ENCODE measurements around the gene THADA. TPM values are rescaled to one million over a fixed set of nuclear protein-coding genes. Genes with fewer than 3 reads are reported as not detected.
"Not testable (repeated sequence)": the region's sequence is repeated elsewhere in the genome, so short reads cannot be mapped to it uniquely, and the experiment has no call there.

THADA gene
- total RNA-seq, 2 experiments from 2014 or later, result 34.5 to 35.2 TPM

DNA sequence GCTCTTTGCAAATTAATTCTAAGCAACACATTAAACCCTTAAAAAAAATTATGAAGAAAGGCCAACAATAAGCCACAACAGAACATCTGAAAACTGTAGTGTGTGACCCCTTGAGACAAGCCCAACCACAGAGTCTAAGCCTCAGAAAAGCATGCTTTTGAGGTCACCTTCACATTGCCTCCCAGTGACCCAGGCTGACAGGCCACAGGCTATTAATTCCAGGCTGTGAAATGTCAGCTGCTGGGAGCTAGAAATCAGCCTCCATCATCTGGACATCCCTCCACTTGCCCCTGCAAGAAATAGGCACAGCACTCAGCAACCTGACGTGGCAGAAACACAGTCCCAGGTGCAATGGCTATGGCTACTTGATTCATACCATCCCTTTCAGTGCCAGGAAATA is 190.0 kb downstream of the THADA start:
- H3K36me3 Mint-ChIP-seq, result peaks cover 8% of the 10 kb centered on the region
- no peak overlapping the region for H3K4me3 Mint-ChIP-seq
- H3K27me3 Mint-ChIP-seq, result no peaks in the 10 kb centered on the region
- DNase-seq, result no peak
- H3K4me1 Mint-ChIP-seq, result peaks cover 9% of the 10 kb centered on the region
- no peaks in the 10 kb centered on the region for H3K9me3 Mint-ChIP-seq
- H3K27ac Mint-ChIP-seq, result no peak overlapping the region

GRCh38 chr2:43402452-43402937 is 193.3 kb downstream of the THADA start:
- Mint-ChIP-seq H3K36me3 (peaks cover 5% of the 10 kb centered on the region), H3K9me3 (no peaks in the 10 kb centered on the region), H3K4me1 (peaks cover 11% of the 10 kb centered on the region), H3K4me3 (no peak overlapping the region), H3K27me3 (no peaks in the 10 kb centered on the region), H3K27ac (no peak overlapping the region)
- DNase-seq, result no peak

DNA sequence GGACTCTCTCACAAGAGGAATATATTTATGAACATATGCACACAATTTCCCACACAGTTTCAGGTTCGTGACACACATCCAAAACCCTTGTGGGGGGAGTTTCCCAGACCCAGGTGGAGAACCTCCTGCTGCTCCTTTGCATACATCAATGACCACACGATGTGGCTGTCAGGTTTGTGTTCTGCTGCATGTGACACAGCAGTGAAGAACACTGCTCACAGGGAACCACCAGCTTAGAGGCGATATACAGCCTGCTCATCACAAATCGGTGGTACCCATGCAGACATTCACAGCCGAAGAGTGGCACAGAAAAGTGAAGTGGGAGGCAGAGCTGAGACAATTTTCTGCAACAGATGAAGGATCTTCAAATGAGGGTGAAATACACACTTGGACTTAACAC is 193.8 kb downstream of the THADA start:
- Mint-ChIP-seq H3K27me3 (no peaks in the 10 kb centered on the region), H3K27ac (peak overlapping the region; percentile 43), H3K36me3 (peaks cover 6% of the 10 kb centered on the region), H3K4me1 (peaks cover 12% of the 10 kb centered on the region), H3K4me3 (no peak overlapping the region), H3K9me3 (no peaks in the 10 kb centered on the region)
- DNase-seq, result peak; percentile 37

DNA sequence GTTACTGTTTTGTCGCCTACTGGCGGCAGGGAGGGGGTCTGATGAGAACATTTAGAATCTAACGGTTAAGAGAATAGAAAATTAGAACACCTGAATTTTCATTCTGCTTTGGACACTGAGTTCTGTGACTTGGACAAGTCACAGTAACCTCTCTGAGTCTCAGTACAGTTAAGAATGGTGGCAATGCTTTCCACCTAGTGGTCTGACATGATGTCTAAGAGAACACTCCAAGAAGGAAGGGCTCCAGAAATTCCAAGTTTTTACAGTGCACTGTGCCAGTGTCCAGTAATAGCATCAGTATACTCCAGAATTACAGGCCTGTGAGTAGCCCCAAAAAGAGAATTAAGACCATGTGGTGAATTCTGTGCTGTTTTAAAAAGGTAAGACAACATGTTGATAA is 195.3 kb downstream of the THADA start:
- no peak overlapping the region for H3K27ac Mint-ChIP-seq
- no peaks in the 10 kb centered on the region for H3K9me3 Mint-ChIP-seq
- DNase-seq, result no peak
- H3K4me1 Mint-ChIP-seq, result peaks cover 12% of the 10 kb centered on the region
- H3K27me3 Mint-ChIP-seq, result no peaks in the 10 kb centered on the region
- no peak overlapping the region for H3K4me3 Mint-ChIP-seq
- H3K36me3 Mint-ChIP-seq, result peaks cover 12% of the 10 kb centered on the region

GRCh38 chr2:43399515-43400264 is 196.1 kb downstream of the THADA start:
- no peaks in the 10 kb centered on the region for H3K9me3 Mint-ChIP-seq
- no peak overlapping the region for H3K4me3 Mint-ChIP-seq
- H3K36me3 Mint-ChIP-seq, result peaks cover 20% of the 10 kb centered on the region
- H3K4me1 Mint-ChIP-seq, result peaks cover 12% of the 10 kb centered on the region
- H3K27ac Mint-ChIP-seq, result no peak overlapping the region
- H3K27me3 Mint-ChIP-seq, result no peaks in the 10 kb centered on the region
- DNase-seq, result no peak

DNA sequence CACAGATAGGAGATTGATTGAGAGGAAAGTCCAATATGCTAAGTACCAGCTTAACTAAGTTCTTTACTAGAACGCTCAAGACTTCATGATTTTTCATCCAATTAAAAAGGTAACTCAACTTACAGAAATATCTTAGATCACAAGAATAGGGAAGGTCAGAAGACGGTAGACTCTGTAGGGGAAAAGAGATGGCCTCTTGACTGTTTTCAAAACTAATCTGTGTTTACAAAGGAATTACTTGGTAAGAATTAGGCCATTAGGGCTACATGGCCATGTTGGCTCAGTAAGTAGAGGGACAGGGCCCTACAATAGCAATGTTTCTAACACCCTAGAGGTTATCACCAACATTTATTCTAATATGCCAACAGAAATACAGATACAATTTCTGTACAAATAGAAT is 196.7 kb downstream of the THADA start:
- peaks cover 12% of the 10 kb centered on the region for H3K4me1 Mint-ChIP-seq
- DNase-seq, result no peak
- peaks cover 23% of the 10 kb centered on the region for H3K36me3 Mint-ChIP-seq
- no peaks in the 10 kb centered on the region for H3K9me3 Mint-ChIP-seq
- no peak overlapping the region for H3K4me3 Mint-ChIP-seq
- no peaks in the 10 kb centered on the region for H3K27me3 Mint-ChIP-seq
- H3K27ac Mint-ChIP-seq, result no peak overlapping the region

DNA sequence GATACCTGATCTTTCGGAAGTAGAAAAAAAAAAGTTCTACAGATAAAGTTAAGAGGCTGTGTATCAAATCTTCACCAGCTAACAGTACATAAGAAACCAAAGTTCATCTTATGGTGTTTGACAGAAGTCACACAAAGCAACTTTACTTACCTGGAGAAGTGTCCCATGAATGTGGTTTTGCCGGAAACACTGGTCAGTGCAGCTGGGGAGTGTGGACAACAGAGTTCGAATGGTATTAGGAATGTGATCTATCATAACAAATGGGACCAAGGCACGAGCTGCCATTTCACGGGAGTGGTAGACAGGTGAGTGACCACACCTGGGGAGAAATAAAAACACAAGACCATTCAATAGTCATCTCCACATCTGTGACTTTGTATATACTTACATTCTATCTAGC is 198.0 kb downstream of the THADA start:
- H3K27me3 Mint-ChIP-seq, result no peaks in the 10 kb centered on the region
- DNase-seq, result no peak
- peaks cover 36% of the 10 kb centered on the region for H3K36me3 Mint-ChIP-seq
- H3K4me1 Mint-ChIP-seq, result peaks cover 12% of the 10 kb centered on the region
- no peak overlapping the region for H3K4me3 Mint-ChIP-seq
- no peaks in the 10 kb centered on the region for H3K9me3 Mint-ChIP-seq
- no peak overlapping the region for H3K27ac Mint-ChIP-seq

DNA sequence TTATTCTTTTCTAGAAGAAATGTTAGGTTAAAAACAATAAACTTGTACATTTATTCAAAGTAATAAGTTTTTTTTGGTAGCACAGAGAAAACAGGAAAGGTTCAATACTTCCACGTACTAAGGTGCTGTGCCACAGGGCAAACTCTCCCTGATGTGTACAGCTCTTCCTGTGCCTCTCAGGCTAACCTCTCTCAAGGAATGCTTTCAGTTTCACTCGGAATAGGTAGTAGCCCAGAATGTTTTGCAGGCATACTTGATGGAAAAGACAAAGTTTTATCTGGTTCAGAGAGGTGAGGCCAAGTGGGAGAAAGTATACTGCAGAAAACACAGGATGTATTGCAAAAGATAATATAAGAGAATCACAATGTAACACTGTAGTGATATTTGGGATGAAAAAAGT is 198.4 kb downstream of the THADA start:
- no peaks in the 10 kb centered on the region for H3K9me3 Mint-ChIP-seq
- no peak overlapping the region for H3K4me3 Mint-ChIP-seq
- no peak overlapping the region for H3K27ac Mint-ChIP-seq
- H3K4me1 Mint-ChIP-seq, result peaks cover 8% of the 10 kb centered on the region
- H3K27me3 Mint-ChIP-seq, result no peaks in the 10 kb centered on the region
- H3K36me3 Mint-ChIP-seq, result peaks cover 40% of the 10 kb centered on the region
- DNase-seq, result no peak

GRCh38 chr2:43396344-43396743 is 199.5 kb downstream of the THADA start:
- not testable (repeated sequence) for H3K4me3 Mint-ChIP-seq, H3K27me3 Mint-ChIP-seq, H3K9me3 Mint-ChIP-seq, H3K4me1 Mint-ChIP-seq, DNase-seq, H3K27ac Mint-ChIP-seq
- peaks cover 42% of the 10 kb centered on the region for H3K36me3 Mint-ChIP-seq

DNA sequence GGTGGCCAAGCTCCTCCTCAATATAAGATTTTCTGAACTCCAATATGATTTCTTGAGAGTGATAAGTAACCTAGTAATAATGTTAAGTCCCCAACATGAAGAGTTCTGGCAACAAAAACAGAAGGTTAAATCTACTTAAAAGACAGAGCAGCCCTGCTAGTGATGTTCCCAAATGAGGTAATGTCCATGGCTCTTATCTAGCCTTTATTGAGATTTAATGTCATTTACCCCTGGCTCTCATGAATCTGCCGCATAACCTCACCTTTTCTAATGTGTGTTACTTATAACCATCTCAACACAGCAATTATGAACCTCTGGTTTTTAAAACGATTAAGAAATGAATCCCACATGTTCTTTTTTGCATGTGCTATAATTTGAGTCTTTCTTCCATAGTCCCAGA is 201.9 kb downstream of the THADA start:
- H3K27me3 Mint-ChIP-seq, result no peaks in the 10 kb centered on the region
- no peak overlapping the region for H3K27ac Mint-ChIP-seq
- H3K36me3 Mint-ChIP-seq, result peaks cover 42% of the 10 kb centered on the region
- H3K4me3 Mint-ChIP-seq, result no peak overlapping the region
- peaks cover 6% of the 10 kb centered on the region for H3K4me1 Mint-ChIP-seq
- DNase-seq, result no peak
- H3K9me3 Mint-ChIP-seq, result no peaks in the 10 kb centered on the region

DNA sequence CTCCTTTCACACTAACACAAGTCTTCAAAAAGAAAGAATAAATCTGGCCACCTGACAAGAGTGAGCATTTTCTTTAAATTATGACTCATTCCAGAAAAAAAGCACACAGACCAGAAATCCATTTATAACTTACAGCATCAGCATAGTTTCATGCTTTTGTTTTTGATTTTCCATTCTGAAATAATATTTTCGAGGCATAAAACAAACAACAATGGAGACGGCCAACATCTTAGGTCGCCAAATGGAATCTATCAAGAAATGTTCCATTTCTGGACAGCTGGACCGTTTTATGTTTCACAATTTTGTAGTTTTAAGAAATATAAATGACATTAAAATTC is 204.0 kb downstream of the THADA start:
- Mint-ChIP-seq H3K4me1 (peaks cover 18% of the 10 kb centered on the region), H3K4me3 (no peak overlapping the region), H3K9me3 (no peaks in the 10 kb centered on the region), H3K27ac (no peak overlapping the region), H3K36me3 (peaks cover 37% of the 10 kb centered on the region), H3K27me3 (no peaks in the 10 kb centered on the region)
- no peak for DNase-seq

DNA sequence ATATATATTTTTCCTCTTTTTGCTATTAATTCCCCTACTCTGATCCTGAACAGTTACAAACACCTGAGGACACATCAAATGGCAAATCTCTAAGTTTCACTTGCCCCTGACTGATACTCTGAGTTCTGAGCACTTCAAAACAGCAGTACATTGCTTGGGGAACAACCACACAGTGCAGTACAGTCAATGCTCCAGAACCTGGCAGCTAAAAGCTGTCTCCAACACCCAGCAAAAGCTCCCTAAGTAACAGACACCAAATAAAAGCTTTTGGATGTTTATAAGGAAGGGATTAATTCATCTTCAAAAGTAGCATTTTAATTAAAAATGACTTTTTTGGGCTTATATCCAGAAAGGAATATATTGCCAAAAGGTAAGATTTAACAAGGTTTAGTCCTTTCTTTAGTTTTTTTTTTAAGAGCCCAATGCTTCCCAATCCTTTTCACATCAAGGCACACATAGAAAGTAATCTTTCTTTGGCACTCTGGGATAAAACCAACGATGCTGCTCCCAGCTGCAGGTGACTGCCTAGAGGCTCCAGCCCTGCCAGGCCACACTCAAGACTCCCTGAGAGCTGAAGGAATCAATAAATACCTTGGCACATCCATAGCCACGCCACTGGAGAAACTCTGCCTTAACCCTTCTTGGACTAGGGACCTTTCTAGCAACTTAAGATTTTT is 204.5 kb downstream of the THADA start:
- Mint-ChIP-seq H3K27ac (no peak overlapping the region), H3K4me1 (peaks cover 19% of the 10 kb centered on the region), H3K36me3 (peaks cover 38% of the 10 kb centered on the region), H3K4me3 (no peak overlapping the region), H3K9me3 (no peaks in the 10 kb centered on the region), H3K27me3 (no peaks in the 10 kb centered on the region)
- DNase-seq, result no peak

GRCh38 chr2:43389581-43390466 is 206.0 kb downstream of the THADA start:
- DNase-seq, result no peak
- peaks cover 29% of the 10 kb centered on the region for H3K36me3 Mint-ChIP-seq
- H3K4me1 Mint-ChIP-seq, result peaks cover 19% of the 10 kb centered on the region
- no peak overlapping the region for H3K4me3 Mint-ChIP-seq
- no peaks in the 10 kb centered on the region for H3K9me3 Mint-ChIP-seq
- no peaks in the 10 kb centered on the region for H3K27me3 Mint-ChIP-seq
- H3K27ac Mint-ChIP-seq, result no peak overlapping the region

GRCh38 chr2:43388371-43388770 is 207.5 kb downstream of the THADA start:
- peaks cover 24% of the 10 kb centered on the region for H3K4me1 Mint-ChIP-seq
- H3K36me3 Mint-ChIP-seq, result peaks cover 20% of the 10 kb centered on the region
- no peaks in the 10 kb centered on the region for H3K27me3 Mint-ChIP-seq
- no peak overlapping the region for H3K4me3 Mint-ChIP-seq
- no peaks in the 10 kb centered on the region for H3K9me3 Mint-ChIP-seq
- DNase-seq, result no peak
- no peak overlapping the region for H3K27ac Mint-ChIP-seq

All from activated naive CD8-positive, alpha-beta T cell treated with anti-CD3 and anti-CD28 coated beads for 36 hours (primary cell).